WTC11 (cell line): ENCODE measurements around the gene VARS2.

Source experiments
- AFF4 ChIP-seq: sonication (generic); formaldehyde crosslinking; IDR thresholded peaks from 2 replicates; pipeline ENCODE4 v1.8.1; 2023; ENCODE audit warnings: mild to moderate bottlenecking, missing genetic modification reagents, borderline replicate concordance
- ATF1 ChIP-seq: sonication (generic); formaldehyde crosslinking; IDR thresholded peaks from 2 replicates; pipeline ENCODE4 v1.8.1; 2023; ENCODE audit warnings: mild to moderate bottlenecking, moderate library complexity, missing genetic modification reagents
- CREB1 ChIP-seq: sonication (generic); formaldehyde crosslinking; IDR thresholded peaks from 2 replicates; pipeline ENCODE4 v1.8.0; 2023; ENCODE audit warnings: mild to moderate bottlenecking, missing genetic modification reagents
- CTCF ChIP-seq: fragments of 200-600 bp; IDR thresholded peaks from 2 replicates; pipeline ENCODE4 v1.8.0; 2022; ENCODE audit warnings: antibody characterized with exemption
- JUN ChIP-seq: sonication (generic); formaldehyde crosslinking; IDR thresholded peaks from 2 replicates; pipeline ENCODE4 v1.8.0; 2023; ENCODE audit warnings: mild to moderate bottlenecking, missing genetic modification reagents
- RORB ChIP-seq: fragments of 250-450 bp; sonication (Bioruptor Pico); IDR thresholded peaks from 2 replicates; pipeline ENCODE4 v1.9.0; 2021; ENCODE audit warnings: mild to moderate bottlenecking
- ZNF121 ChIP-seq: sonication (generic); formaldehyde crosslinking; IDR thresholded peaks from 2 replicates; pipeline ENCODE4 v1.8.0; 2023; ENCODE audit warnings: missing genetic modification reagents
- ZNF512 ChIP-seq: sonication (generic); formaldehyde crosslinking; IDR thresholded peaks from 2 replicates; pipeline ENCODE4 v1.8.1; 2022; ENCODE audit warnings: missing genetic modification reagents, borderline replicate concordance
- TF ChIP-seq, protein P1 (sequence below): sonication (generic); formaldehyde crosslinking; IDR thresholded peaks from 2 replicates; pipeline ENCODE4 v1.8.0; 2022; ENCODE audit warnings: mild to moderate bottlenecking, missing genetic modification reagents
- TF ChIP-seq, protein P2 (sequence below): sonication (generic); formaldehyde crosslinking; IDR thresholded peaks from 2 replicates; pipeline ENCODE4 v1.8.0; 2022; ENCODE audit warnings: mild to moderate bottlenecking, missing genetic modification reagents
- TF ChIP-seq, protein P3 (sequence below): sonication (generic); formaldehyde crosslinking; conservative IDR thresholded peaks from 2 replicates; pipeline ENCODE4 v1.8.1; 2022; ENCODE audit warnings: mild to moderate bottlenecking, missing genetic modification reagents
- TF ChIP-seq, protein P4 (sequence below): sonication (generic); formaldehyde crosslinking; IDR thresholded peaks from 2 replicates; pipeline ENCODE4 v1.8.1; 2023; ENCODE audit warnings: mild to moderate bottlenecking, missing genetic modification reagents, moderate library complexity

GRCh38 chr6:30951907-30952469 is 38.0 kb downstream of the VARS2 start:
- TF ChIP-seq AFF4 (CRISPR knock-in tag) (no peak), ZNF512 (no peak), CTCF (no peak), RORB (no peak), CREB1 (CRISPR knock-in tag) (no peak), ZNF121 (CRISPR knock-in tag) (no peak), ATF1 (CRISPR knock-in tag) (no peak), JUN (CRISPR knock-in tag) (no peak)
- TF ChIP-seq, protein P1, sequence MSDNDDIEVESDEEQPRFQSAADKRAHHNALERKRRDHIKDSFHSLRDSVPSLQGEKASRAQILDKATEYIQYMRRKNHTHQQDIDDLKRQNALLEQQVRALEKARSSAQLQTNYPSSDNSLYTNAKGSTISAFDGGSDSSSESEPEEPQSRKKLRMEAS (CRISPR knock-in tag), result no peak
- TF ChIP-seq, protein P2, sequence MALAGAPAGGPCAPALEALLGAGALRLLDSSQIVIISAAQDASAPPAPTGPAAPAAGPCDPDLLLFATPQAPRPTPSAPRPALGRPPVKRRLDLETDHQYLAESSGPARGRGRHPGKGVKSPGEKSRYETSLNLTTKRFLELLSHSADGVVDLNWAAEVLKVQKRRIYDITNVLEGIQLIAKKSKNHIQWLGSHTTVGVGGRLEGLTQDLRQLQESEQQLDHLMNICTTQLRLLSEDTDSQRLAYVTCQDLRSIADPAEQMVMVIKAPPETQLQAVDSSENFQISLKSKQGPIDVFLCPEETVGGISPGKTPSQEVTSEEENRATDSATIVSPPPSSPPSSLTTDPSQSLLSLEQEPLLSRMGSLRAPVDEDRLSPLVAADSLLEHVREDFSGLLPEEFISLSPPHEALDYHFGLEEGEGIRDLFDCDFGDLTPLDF (CRISPR knock-in tag), result no peak
- TF ChIP-seq, protein P3, sequence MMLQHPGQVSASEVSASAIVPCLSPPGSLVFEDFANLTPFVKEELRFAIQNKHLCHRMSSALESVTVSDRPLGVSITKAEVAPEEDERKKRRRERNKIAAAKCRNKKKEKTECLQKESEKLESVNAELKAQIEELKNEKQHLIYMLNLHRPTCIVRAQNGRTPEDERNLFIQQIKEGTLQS (CRISPR knock-in tag), result no peak
- TF ChIP-seq, protein P4, sequence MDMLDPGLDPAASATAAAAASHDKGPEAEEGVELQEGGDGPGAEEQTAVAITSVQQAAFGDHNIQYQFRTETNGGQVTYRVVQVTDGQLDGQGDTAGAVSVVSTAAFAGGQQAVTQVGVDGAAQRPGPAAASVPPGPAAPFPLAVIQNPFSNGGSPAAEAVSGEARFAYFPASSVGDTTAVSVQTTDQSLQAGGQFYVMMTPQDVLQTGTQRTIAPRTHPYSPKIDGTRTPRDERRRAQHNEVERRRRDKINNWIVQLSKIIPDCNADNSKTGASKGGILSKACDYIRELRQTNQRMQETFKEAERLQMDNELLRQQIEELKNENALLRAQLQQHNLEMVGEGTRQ (CRISPR knock-in tag), result no peak
